GM21423 (cell line): ENCODE measurements around the gene RPH3AL.
"Not testable (repeated sequence)": the region's sequence is repeated elsewhere in the genome, so short reads cannot be mapped to it uniquely, and the experiment has no call there.

ENCODE experiments used
- ATAC-seq: cut with Tn5 transposase; IDR thresholded peaks from one replicate; pipeline ENCODE4 v1.9.1; 2021; ENCODE audit warnings: mild to moderate bottlenecking, moderate library complexity; ENCODE audit not compliant: unreplicated experiment

Gene RPH3AL

DNA sequence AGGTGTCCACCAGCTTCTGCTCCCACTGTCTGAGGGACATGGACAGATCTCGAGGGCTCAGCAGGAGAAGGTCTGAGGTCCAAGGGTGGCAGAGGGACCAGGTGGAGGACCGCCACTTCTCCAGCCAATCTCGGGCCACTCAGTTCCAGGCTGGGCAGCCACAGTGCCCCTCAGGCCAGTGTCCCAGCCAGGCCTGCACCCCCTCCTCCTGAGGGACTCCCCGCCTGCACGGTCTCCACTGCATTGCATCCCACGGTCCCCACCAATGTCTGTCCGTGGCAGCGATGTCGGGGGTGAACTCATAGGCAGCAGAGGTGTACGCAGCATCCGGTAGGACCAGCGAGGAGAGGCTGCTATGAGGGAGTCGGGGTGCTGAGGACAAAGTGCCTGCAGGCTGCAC lies 107.0 kb downstream of the RPH3AL start:
- ATAC-seq: no peak

- ATAC-seq: no peak
Observed at GRCh38 chr17:245020-245419, 107.6 kb downstream of the RPH3AL start.

DNA sequence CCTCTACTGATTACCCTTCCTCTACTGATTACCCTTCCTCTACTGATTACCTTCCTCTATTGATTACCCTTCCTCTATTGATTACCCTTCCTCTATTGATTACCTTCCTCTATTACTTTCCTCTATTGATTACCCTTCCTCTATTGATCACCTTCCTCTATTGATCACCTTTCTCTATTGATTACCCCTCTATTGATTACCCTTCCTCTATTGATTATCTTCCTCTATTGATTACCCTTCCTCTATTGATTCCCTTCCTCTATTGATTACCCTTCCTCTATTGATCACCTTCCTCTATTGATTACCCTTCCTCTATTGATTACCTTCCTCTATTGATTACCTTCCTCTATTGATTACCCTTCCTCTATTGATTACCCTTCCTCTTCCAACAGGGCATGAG lies 108.7 kb downstream of the RPH3AL start:
- not testable (repeated sequence) for ATAC-seq

- ATAC-seq: no peak
Observed at GRCh38 chr17:238964-239259, 113.7 kb downstream of the RPH3AL start.

- no peak for ATAC-seq
Observed at GRCh38 chr17:238071-238963, 114.3 kb downstream of the RPH3AL start.

GRCh38 chr17:237406-237955 lies 115.1 kb downstream of the RPH3AL start:
- no peak for ATAC-seq

GRCh38 chr17:236641-237405 lies 115.8 kb downstream of the RPH3AL start:
- no peak for ATAC-seq

DNA sequence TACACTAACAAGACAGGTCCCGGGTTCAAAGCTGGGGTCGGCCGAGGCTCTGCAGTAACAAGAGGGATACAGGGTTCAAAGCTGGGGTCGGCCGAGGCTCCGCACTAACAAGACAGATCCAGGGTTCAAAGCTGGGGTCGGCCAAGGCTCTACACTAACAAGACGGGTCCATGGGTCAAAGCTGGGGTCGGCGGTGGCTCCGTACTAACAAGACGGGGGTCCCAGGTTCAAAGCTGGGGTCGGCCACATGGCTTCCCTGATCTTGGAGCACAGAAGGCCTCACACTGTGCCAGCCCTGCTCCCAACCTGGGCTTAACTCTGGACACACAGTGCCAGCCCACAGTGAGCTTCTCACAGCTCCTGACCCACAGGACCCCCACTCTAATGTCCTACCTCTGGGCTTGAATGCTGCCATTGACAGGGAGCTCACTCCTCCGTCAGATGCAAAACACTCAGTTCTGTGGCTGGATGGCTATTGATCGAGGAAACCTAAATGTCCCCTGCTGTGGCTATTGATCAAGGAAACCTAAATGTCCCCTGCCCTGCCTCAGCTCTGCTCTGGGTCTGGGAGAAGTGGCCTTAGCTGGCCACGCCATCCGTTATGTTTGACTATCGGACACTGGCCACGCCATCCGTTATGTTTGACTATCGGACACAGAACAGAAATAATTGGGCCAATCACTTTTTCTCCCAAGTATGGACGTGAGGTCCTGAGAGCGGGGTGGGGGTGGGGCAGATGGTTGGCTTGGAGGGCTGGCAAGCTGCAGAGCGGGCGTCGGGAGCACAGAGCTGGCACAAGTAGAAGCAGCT lies 116.6 kb downstream of the RPH3AL start:
- ATAC-seq: no peak

DNA sequence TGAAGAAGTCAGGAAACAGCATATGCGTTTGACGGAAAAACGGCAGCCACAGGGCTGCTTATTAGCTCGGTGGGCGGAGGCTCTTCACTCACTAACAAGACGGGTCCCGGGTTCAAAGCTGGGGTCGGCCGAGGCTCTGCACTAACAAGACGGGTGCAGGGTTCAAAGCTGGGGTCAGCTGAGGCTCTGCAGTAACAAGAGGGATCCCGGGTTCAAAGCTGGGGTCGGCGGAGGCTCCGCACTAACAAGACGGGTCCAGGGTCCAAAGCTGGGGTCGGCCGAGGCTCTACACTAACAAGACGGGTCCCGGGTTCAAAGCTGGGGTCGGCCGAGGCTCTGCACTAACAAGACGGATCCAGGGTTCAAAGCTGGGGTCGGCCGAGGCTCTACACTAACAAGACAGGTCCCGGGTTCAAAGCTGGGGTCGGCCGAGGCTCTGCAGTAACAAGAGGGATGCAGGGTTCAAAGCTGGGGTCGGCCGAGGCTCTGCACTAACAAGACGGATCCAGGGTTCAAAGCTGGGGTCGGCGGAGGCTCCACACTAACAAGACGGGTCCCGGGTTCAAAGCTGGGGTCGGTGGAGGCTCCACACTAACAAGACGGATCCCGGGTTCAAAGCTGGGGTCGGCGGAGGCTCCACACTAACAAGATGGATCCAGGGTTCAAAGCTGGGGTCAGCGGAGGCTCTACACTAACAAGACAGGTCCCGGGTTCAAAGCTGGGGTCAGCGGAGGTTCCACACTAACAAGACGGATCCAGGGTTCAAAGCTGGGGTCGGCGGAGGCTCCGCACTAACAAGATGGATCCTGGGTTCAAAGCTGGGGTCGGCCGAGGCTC lies 117.4 kb downstream of the RPH3AL start:
- ATAC-seq: not testable (repeated sequence)

- ATAC-seq: not testable (repeated sequence)
Observed at GRCh38 chr17:234163-234993, 118.2 kb downstream of the RPH3AL start.

GRCh38 chr17:233473-233941 lies 119.1 kb downstream of the RPH3AL start:
- ATAC-seq: no peak

DNA sequence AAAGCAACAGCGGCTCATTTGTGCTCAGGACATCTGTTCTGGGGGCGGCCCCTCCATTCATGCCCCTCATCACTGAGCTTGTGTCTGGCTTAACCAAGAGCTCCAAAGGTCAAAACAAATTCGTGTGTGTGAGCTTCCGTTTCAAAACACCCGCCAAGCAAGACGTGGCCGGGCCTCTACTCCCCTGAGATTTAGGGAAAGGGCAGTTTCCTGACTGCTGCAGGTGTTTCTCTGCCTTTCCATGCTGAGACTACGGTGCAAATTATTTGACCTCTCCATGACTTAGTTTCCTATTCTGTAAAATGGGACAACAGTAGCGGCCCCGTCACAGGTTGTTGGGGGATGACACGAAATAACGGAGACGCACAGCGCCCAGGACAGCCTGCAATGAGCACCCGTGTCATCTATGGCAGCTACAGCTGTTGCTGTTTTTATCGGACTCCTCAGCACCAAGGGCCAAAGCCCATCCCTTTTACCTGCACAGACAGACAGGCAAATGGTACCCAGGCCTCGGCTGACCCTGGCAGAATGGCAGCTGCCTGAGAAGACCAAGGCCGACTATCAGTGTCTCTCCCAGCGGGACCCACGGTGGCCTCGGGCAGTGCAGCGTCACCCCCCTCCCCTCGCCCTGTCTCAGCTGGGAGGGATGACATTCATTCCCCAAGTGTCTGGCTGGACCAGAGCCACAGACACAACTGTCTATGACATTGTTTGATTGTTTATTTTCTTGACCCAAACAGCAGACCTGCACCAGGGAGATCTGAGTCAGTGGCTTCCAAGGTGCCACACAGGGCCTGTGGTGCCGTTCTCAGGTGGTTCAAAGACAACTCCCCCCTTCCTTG lies 120.4 kb downstream of the RPH3AL start:
- ATAC-seq: no peak

DNA sequence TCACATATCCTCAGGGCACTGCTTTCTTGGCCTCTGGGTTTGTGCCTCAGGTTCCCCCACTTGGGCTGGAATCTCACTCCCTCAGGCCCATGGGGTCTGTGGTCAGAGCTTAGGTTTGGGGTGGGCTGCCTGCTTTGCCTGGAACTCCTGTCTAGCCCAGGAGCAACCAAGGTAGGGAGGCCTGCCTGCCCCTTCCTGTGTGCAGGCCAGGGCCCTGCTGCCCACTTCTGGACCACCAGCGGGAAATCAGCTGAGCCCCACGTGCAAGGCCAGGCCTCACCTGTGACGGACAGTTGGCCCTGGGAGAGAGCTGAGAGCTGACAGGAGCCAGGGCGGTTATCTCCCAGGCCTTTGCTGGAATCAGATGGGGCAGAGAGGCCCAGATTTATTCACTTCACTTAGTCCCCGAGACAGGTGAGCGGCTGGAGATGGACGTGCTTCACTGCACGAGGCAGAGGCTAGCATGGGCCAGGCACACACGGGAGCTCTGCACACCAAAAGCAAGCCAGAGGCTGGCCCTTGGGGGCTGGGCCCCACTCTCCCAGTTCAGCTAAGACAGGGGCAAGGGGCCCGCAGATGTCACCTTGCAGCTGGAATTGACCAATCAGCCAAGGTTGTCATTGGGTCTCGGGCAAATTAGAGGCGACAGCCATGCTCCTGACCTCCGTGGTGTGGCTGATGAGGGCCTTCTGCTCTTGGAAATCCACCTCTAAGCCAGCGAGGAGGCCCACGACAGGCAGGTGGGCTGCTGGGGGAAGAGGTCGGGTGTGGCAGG lies 121.2 kb downstream of the RPH3AL start:
- ATAC-seq: no peak

DNA sequence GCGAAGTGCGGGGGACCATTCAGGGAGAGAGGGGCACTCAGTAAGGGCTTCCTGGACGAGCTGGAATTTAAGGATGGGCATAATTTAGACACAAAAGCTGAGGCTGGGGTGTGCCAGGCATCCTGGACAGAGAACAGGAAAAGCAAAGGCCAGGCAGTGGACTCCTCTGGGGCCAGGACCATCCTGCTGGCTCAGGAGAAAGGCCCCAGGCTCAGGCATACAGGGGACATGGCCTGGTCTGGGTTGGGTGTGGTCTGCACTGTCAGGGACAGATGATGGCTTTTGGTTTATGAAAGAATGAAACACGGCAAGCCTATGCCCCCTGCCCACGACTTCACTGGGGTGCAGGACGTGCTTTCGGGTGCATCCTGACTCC lies 122.2 kb downstream of the RPH3AL start:
- ATAC-seq: no peak

DNA sequence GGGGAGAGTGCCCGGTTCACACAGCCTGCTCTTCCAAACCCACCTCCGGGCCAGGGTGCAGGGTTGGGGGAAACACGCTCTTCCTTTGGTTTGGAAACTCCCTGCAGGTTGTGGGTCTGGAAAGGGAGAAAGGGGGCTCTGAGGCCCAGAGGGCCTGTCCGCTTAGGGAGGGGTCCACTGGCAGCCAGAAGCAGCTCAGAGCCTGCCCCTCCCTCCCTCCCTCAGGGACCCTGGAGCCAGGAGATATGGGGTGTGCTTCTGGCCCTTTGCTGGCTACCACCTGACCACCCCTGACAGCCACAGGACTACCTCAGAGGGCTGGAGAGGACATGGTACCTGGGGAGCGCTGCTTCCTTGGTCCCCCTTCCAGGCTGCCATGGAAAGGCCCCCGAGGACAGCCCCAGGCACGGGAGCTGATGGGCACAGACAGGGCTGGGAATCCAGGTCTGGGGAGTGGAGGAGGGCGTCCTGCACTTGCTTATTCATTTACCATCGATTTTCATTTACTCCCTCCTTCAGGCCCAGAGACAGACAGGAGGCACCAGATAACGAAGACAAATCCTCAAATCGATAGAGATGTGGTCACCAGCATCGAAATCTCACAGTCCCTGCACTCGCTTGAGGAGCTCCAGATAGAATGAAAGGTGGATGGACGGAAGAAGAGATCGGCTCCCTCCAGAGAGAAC lies 122.8 kb downstream of the RPH3AL start:
- no peak for ATAC-seq

- no peak for ATAC-seq
Observed at GRCh38 chr17:228951-229708, 123.5 kb downstream of the RPH3AL start.
